Measurements from ENCODE around the gene NFAM1.

The NFAM1 gene

GRCh38 chr22:42416671-42417230 is 15.5 kb downstream of the NFAM1 start:
- DNase-seq (ENCODE audit: low read depth in 2 of 2), result no peak

- DNase-seq (ENCODE audit: low read depth in 2 of 2), result no peak
Observed at GRCh38 chr22:42414565-42415303, 17.5 kb downstream of the NFAM1 start.

- no peak for DNase-seq (ENCODE audit: low read depth in 2 of 2)
Observed at GRCh38 chr22:42414021-42414420, 18.2 kb downstream of the NFAM1 start.

- no peak for DNase-seq (ENCODE audit: low read depth in 2 of 2)
Observed at GRCh38 chr22:42412744-42413333, 19.4 kb downstream of the NFAM1 start.

GRCh38 chr22:42410708-42411107 is 21.5 kb downstream of the NFAM1 start:
- DNase-seq (ENCODE audit: low read depth in 2 of 2), result no peak

GRCh38 chr22:42408810-42409529 is 23.2 kb downstream of the NFAM1 start:
- no peak for DNase-seq (ENCODE audit: low read depth in 2 of 2)

- no peak for DNase-seq (ENCODE audit: low read depth in 2 of 2)
Observed at GRCh38 chr22:42408276-42408675, 23.9 kb downstream of the NFAM1 start.

- no peak for DNase-seq (ENCODE audit: low read depth in 2 of 2)
Observed at GRCh38 chr22:42404266-42404665, 27.9 kb downstream of the NFAM1 start.

- DNase-seq (ENCODE audit: low read depth in 2 of 2), result no peak
Observed at GRCh38 chr22:42401535-42402334, 30.5 kb downstream of the NFAM1 start.

- no peak for DNase-seq (ENCODE audit: low read depth in 2 of 2)
Observed at GRCh38 chr22:42400811-42401534, 31.2 kb downstream of the NFAM1 start.

- DNase-seq (ENCODE audit: low read depth in 2 of 2), result no peak
Observed at GRCh38 chr22:42399315-42400271, 32.6 kb downstream of the NFAM1 start.

- DNase-seq (ENCODE audit: low read depth in 2 of 2), result no peak
Observed at GRCh38 chr22:42397332-42398249, 34.6 kb downstream of the NFAM1 start.

GRCh38 chr22:42396621-42397331 is 35.4 kb downstream of the NFAM1 start:
- DNase-seq (ENCODE audit: low read depth in 2 of 2), result no peak

GRCh38 chr22:42389143-42389542 is 43.1 kb downstream of the NFAM1 start:
- DNase-seq (ENCODE audit: low read depth in 2 of 2), result no peak

GRCh38 chr22:42388130-42388797 is 43.9 kb downstream of the NFAM1 start:
- no peak for DNase-seq (ENCODE audit: low read depth in 2 of 2)

- DNase-seq (ENCODE audit: low read depth in 2 of 2), result no peak
Observed at GRCh38 chr22:42387631-42388030, 44.6 kb downstream of the NFAM1 start.

GRCh38 chr22:42385696-42386095 is 46.5 kb downstream of the NFAM1 start:
- no peak for DNase-seq (ENCODE audit: low read depth in 2 of 2)

- no peak for DNase-seq (ENCODE audit: low read depth in 2 of 2)
Observed at GRCh38 chr22:42384506-42384905, 47.7 kb downstream of the NFAM1 start.

Measured in stimulated activated CD8-positive, alpha-beta memory T cell treated with anti-CD3 and anti-CD28 coated beads, Interleukin-2, amount 100 ng/mL, for 48 hours (primary cell).